ENCODE data around the gene UNC93B1.
A peak's percentile ranks its signal among the peaks of the same experiment; 100 is the strongest.
"Not testable (repeated sequence)": the region's sequence is repeated elsewhere in the genome, so short reads cannot be mapped to it uniquely, and the experiment has no call there.

The UNC93B1 gene

DNA sequence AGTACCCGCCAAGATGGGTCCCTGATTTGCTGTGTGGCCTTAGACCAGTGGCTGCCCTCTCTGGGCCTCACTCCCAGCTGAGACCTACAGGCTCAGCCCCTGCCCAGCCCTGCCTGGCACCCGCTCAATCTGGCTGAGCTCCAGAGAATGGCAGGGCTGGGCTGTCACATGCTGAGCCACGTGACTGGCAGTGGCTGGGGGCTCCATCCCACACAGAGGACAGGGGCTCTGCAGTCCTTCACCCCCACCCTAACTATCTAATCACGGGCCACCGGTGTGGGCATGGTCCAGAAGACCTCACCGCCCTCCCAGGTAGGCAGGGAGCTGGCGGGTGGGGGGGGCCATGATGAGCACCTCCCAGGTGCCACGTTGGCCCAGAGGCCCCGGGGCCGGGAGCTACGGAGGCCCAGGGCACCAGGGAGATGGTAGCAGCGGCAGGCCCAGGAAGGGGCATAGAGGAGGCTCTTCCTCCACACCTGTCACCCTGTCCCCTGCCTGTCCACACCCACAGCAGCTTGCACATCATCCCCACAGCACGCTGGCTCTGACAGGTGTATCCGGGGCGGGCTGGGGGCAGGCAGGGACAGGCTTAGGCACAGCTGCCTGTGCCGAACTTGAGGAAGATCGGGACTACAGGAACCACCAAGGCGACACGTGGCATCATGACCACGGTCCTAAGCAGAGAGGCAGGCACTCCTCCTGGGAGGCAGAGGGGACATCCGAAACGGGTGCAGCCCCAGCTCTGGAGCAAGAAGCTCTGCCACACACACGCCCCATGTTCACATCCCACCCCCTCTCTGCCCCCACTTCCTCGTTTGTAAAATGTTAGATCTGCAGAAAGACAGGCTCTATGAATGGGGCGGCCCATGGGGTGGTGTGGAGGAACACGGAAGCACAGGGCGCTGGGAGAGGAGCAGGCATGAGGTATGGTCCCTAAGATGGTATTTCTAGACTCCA lies 4.8 kb upstream of the UNC93B1 start:
- no peak for DNase-seq

- DNase-seq, result no peak
Observed at GRCh38 chr11:68007498-68008380, 3.8 kb upstream of the UNC93B1 start.

- DNase-seq, result no peak
Observed at GRCh38 chr11:68006606-68007166, 2.8 kb upstream of the UNC93B1 start.

DNA sequence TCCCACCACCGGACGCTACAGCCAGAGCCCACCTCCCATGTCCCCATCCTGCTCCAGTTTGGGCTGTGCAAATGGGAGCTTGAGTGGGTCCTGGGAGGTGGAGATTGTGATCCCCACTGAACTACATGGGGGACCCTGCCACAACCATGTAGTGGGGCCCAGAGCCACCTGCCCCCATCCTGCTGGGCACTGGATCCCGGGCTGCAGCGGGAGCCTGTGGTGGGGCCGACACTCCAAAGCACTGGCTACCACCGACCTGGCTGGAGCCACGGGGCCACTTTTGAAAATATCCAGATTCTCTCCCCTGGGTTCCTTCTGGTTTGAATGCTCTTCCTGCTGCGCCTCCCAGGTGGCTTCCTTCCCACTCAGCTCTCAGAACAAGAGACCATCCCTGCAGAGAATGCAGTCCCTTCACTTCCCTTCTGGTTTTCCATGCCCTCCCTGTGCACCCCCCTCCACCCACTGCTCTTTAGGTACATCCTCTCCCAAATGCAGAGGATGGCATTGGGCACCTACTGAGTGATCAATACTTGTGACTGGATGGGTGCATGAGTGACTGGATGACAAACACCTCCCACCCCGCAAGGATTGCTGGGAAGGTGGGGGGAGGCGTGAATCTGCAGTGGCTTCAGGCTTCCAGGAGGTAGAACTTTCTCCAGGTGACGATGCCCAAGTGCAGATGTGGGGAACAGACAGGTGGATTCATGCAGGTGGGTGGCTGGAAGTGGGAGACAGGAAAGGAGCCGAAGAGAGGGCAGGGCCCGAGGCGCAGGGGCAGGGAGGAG lies 846 bp upstream of the UNC93B1 start:
- no peak for DNase-seq

GRCh38 chr11:68002938-68003845 lies 705 bp downstream of the UNC93B1 start:
- DNase-seq, result peak; percentile 64

- no peak for DNase-seq
Observed at GRCh38 chr11:68002575-68002937, 1.3 kb downstream of the UNC93B1 start.

DNA sequence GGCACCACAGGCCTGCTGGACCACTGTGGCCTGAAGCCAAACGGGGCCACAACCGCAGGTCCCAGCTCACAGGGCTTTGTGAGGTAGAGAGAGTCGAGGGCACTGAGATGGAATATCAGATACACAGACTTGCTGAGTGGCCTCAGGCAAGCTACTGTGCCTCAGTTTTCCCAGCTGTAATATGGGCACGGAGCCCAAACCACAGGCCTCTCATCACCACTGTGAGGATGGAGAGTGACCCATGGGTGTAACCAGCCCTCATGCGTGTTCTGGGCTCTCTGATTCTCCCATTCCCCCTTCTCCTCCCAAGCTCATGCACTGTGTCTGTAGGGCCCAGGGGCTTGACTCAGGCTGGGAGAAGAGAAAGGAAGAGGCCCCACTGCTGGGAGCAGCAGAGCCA lies 4.2 kb downstream of the UNC93B1 start:
- DNase-seq, result no peak

GRCh38 chr11:67999201-67999629 lies 4.7 kb downstream of the UNC93B1 start:
- no peak for DNase-seq

GRCh38 chr11:67998150-67999045 lies 5.5 kb downstream of the UNC93B1 start:
- no peak for DNase-seq

- DNase-seq, result no peak
Observed at GRCh38 chr11:67997475-67997921, 6.4 kb downstream of the UNC93B1 start.

DNA sequence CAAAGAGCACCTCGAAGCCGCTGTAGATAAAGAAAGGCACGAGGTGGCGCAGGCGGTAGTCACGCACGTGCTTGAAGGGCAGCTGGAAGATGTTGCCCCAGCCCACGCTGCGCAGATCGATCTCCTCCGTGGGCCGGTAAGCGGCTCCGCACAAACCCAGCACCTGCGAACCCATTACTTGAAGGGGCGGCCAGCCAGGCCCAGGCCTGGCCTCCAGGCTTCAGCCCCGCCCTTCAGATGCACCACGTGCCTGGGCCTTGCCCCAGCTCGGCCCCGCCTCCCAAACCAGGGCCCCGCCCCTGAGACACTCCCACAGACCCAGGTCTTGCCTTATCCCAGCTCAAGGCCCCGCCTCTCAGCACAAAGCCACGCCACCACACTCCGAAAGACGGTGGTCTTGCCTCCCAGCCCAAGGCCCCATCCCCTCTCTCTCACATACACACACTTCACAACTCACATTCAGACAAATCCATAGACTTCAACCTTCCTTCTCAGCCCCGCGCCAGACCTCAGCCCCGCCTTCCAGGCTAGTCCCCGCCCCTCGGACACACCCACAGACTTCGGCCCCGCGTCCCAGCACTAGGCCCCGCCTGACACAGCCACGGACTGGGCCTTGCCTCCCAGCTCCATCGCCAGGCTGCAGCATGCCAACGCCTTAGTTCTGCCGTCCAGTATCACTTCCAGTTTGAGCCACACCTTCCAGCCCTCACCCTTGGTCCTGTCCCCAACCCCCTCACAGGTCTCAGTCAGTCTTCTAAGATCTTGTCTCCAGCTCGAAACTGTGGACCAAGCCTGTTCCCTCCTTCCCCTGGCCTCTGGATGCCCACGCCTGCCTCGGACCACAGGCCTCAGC lies 7.0 kb downstream of the UNC93B1 start:
- DNase-seq, result peak; percentile 74

- DNase-seq, result no peak
Observed at GRCh38 chr11:67996051-67996450, 7.8 kb downstream of the UNC93B1 start.

DNA sequence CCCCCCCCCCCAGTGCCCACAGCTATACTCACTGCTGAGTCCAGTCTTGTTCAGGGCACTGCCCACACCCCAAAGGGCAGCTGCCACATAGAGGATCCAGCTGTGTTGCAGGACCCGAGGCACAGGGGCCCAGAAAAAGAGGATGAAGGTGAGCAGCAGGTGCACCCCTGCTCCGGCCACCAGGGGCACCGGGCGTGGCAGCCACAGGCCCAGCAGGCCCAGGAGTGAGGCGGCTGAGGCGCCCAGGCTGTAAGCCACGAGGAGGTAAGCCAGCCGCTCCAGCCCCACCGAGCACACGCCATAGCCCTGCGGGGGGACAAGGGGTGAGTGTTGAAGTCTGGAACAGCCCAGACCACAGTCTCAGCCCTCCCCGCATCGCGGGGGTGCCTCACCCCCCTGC lies 8.3 kb downstream of the UNC93B1 start:
- not testable (repeated sequence) for DNase-seq

DNA sequence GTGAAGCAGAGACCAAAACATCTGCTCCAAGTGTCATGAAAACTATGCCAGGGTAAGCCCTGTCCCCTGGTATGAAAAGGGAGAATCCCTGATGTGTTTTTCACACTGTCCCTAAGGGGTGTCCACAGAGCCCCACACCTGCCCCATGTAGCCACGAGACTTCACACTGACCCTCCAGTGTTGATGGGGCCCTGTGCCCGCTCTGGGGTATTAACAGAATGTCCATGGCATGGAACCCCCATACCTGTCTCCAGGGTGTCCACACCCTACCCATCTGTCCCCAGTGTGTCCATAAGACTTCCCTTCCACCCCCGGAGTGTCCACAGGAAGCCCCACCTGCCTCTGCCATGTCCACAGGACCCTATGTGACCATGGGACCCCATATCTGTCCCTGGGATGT lies 8.8 kb downstream of the UNC93B1 start:
- DNase-seq, result not testable (repeated sequence)

GRCh38 chr11:67994387-67994786 lies 9.5 kb downstream of the UNC93B1 start:
- DNase-seq, result not testable (repeated sequence)

DNA sequence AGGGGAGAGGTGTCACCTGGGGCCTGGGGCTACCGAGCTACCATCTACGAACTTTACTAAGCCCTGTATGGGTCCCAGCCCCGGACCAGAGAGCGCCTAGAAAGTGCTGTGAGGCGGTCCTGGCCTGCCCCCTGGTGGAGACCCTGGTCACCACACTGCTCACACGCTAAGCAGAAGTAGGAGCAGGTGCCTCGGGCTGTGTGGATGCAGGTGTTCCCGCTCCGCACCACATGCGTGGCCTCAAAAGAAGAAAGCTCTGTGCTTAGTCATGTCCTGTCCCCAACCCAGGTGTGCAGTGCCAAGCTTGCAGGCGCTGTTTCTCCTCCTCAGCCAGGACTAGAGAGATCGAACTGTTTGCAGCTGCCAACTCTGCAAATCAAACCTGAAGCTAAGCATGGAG lies 10.1 kb downstream of the UNC93B1 start:
- peak; percentile 54 for DNase-seq

- DNase-seq, result not testable (repeated sequence)
Observed at GRCh38 chr11:67991347-67992121, 12.4 kb downstream of the UNC93B1 start.

Measured in activated CD4-positive, alpha-beta T cell treated with anti-CD3 and anti-CD28 coated beads for 48 hours (primary cell).